OCI-LY7 (cell line): ENCODE data around the gene NDOR1. TPM values are rescaled to one million over a fixed set of nuclear protein-coding genes. Genes with fewer than 3 reads are reported as not detected.
"Not testable (repeated sequence)": the region's sequence is repeated elsewhere in the genome, so short reads cannot be mapped to it uniquely, and the experiment has no call there.

Source experiments
- BruUV-seq: library from RNA; stranded (reverse); fragments of 400-500 nt; replicated peaks from 2 replicates; lab custom pipeline; 2021; lab: Mats Ljungman, UMichigan
- CTCF ChIA-PET: fragments of 300-600 bp; sonication (Branson Sonifier 250); formaldehyde crosslinking; loops from one replicate; lab custom pipeline; 2022; ENCODE audit warnings: antibody characterized with exemption; ENCODE audit not compliant: unreplicated experiment; lab: Charles Lee
- POLR2A ChIA-PET: fragments of 300-600 bp; sonication (Branson Sonifier 250); formaldehyde crosslinking; loops from one replicate; lab custom pipeline; 2022; ENCODE audit warnings: antibody characterized with exemption; lab: Charles Lee
- DNase-seq: peaks from one replicate; pipeline ENCODE4 v3.0.0-alpha.2; 2015; ENCODE audit warnings: low spot score
- H2AFZ ChIP-seq: fragments of 200-600 bp; sonication (generic), shearing (Covaris generic); 2 replicates; pipeline ENCODE4 v1.6.1; 2014; ENCODE audit warnings: mild to moderate bottlenecking, antibody characterized with exemption, low read length, moderate library complexity
- H3K27ac ChIP-seq: fragments of 200-600 bp; sonication (generic); 2 replicates; pipeline ENCODE4 v1.5.1; 2014; ENCODE audit warnings: mixed run types, low read depth, mild to moderate bottlenecking, moderate library complexity, low read length, inconsistent platforms; ENCODE audit not compliant: poor library complexity, severe bottlenecking
- H3K36me3 ChIP-seq: fragments of 200-600 bp; sonication (generic); 2 replicates; pipeline ENCODE4 v1.6.1; 2014; ENCODE audit warnings: mild to moderate bottlenecking, antibody characterized with exemption, low read length, moderate library complexity, mixed read lengths; ENCODE audit not compliant: insufficient read depth
- H3K4me1 ChIP-seq: fragments of 200-600 bp; sonication (generic); 2 replicates; pipeline ENCODE4 v1.5.1; 2014; ENCODE audit warnings: mild to moderate bottlenecking, low read length; ENCODE audit not compliant: insufficient read depth, poor library complexity, severe bottlenecking
- H3K4me2 ChIP-seq: fragments of 200-600 bp; sonication (generic); 2 replicates; pipeline ENCODE4 v1.6.1; 2014; ENCODE audit warnings: mild to moderate bottlenecking, low read length
- H3K4me3 ChIP-seq: fragments of 200-600 bp; sonication (generic); 2 replicates; pipeline ENCODE4 v1.5.1; 2014; ENCODE audit warnings: mild to moderate bottlenecking, low read depth, low read length; ENCODE audit not compliant: poor library complexity, severe bottlenecking
- H3K79me2 ChIP-seq: fragments of 200-600 bp; sonication (generic); 2 replicates; pipeline ENCODE4 v1.6.1; 2016; ENCODE audit warnings: low read depth, mild to moderate bottlenecking, low read length, moderate library complexity, mixed read lengths; ENCODE audit not compliant: insufficient read depth
- H3K9me2 ChIP-seq: fragments of 200-600 bp; sonication (generic); 2 replicates; pipeline ENCODE4 v1.6.1; 2016; ENCODE audit warnings: mild to moderate bottlenecking, low read length, mixed read lengths; ENCODE audit not compliant: insufficient read depth
- H3K9me3 ChIP-seq: fragments of 200-600 bp; sonication (generic); 2 replicates; pipeline ENCODE4 v1.6.1; 2014; ENCODE audit warnings: mild to moderate bottlenecking, mixed run types, low read length, mixed read lengths
- H4K20me1 ChIP-seq: fragments of 200-600 bp; sonication (generic); 2 replicates; pipeline ENCODE4 v1.6.1; 2014; ENCODE audit warnings: mild to moderate bottlenecking, antibody characterized with exemption, low read length, moderate library complexity, mixed read lengths; ENCODE audit not compliant: insufficient read depth
- EZH2phosphoT487 ChIP-seq: fragments of 200-600 bp; sonication (generic); IDR thresholded peaks from 2 replicates; pipeline ENCODE4 v1.6.1; 2018; ENCODE audit warnings: low read depth, borderline replicate concordance, mild to moderate bottlenecking, mixed run types, antibody characterized with exemption, low read length, moderate library complexity, mixed read lengths
- intact Hi-C: fragments of 100-400 bp; cut with micrococcal nuclease; formaldehyde crosslinking; loops from one replicate; pipeline ENCODE4 v1.10.0; 2022; ENCODE audit not compliant: unreplicated experiment
- total RNA-seq, 2 experiments: library from RNA; depleted of rRNA in 1 of 2; stranded (reverse); fragments of >200 nt in 1 of 2; shearing (Covaris generic) in 1 of 2; gene quantifications; 2 replicates each; pipeline ENCODE4 v1.2.3, GENCODE V29; 2014 to 2022
- TF ChIP-seq, protein P1 (sequence below): fragments of 200-600 bp; sonication (generic); conservative IDR thresholded peaks from 2 replicates; pipeline ENCODE4 v1.5.1; 2014; ENCODE audit warnings: mild to moderate bottlenecking, antibody characterized with exemption, low read length, moderate library complexity, mixed read lengths

The NDOR1 gene
- total RNA-seq, 2 experiments from 2014 or later = 30.4 to 61.9 TPM

DNA sequence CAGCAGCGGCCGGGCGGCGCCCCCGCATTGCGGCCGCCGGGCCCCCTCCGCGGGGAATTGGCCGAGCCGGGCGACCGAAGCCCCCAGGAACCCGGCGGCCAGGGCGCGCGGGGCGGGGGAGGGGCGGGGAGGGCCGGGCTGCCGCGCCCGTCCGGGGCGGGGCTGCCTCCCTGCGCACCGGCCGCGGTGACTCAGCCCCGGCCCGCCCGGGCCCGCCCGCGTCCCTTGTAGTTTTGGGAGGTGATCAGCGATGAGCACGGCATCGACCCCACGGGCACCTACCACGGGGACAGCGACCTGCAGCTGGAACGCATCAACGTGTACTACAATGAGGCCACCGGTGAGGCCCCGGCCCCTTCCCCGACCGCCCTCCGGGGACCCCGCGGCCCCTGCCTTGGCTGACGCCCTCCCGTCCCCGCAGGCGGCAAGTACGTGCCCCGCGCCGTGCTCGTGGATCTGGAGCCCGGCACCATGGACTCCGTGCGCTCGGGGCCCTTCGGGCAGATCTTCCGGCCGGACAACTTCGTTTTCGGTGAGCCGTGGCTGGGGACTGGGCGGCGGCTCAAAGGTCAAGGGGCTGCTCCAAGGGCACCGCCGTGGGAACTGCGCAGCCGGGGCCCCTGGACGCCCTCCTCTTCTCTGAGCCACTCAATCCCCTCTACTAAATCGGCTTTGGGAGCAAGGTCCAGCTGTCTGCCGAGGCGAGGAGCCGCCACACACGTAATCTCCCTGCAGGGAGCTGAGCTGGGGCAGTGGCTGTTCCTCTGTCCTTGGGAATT, 36.2 kb downstream of the NDOR1 start:
- peak; percentile 55 for DNase-seq
- H2AFZ ChIP-seq = no peak overlapping the region
- H3K36me3 ChIP-seq = peaks cover 28% of the 10 kb centered on the region
- H3K4me2 ChIP-seq = peak overlapping the region; percentile 99
- H3K4me1 ChIP-seq = peaks cover 54% of the 10 kb centered on the region
- TF ChIP-seq, protein P1, sequence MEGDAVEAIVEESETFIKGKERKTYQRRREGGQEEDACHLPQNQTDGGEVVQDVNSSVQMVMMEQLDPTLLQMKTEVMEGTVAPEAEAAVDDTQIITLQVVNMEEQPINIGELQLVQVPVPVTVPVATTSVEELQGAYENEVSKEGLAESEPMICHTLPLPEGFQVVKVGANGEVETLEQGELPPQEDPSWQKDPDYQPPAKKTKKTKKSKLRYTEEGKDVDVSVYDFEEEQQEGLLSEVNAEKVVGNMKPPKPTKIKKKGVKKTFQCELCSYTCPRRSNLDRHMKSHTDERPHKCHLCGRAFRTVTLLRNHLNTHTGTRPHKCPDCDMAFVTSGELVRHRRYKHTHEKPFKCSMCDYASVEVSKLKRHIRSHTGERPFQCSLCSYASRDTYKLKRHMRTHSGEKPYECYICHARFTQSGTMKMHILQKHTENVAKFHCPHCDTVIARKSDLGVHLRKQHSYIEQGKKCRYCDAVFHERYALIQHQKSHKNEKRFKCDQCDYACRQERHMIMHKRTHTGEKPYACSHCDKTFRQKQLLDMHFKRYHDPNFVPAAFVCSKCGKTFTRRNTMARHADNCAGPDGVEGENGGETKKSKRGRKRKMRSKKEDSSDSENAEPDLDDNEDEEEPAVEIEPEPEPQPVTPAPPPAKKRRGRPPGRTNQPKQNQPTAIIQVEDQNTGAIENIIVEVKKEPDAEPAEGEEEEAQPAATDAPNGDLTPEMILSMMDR = no peak
- TF ChIP-seq EZH2phosphoT487 = no peak
- H4K20me1 ChIP-seq = peaks cover 14% of the 10 kb centered on the region
- CTCF ChIA-PET = interaction anchor here (1.0 kb wide), 1 partner anchor 105 kb away, joined by 3 read pairs; no protein-coding TSS in a partner anchor
- no TSS peak for BruUV-seq
- H3K4me3 ChIP-seq = peak overlapping the region; percentile 98
- no peaks in the 10 kb centered on the region for H3K9me2 ChIP-seq
- peaks cover 34% of the 10 kb centered on the region for H3K79me2 ChIP-seq
- no peaks in the 10 kb centered on the region for H3K9me3 ChIP-seq
- intact Hi-C loops = loop anchor here (1.0 to 2.0 kb wide), 2 partner anchors 14 to 35 kb away; partner anchors contain the start of genes NELFB and TOR4A
- POLR2A ChIA-PET = interaction anchor here (1.0 to 3.3 kb wide), 6 partner anchors 12 to 174 kb away, joined by 3 to 26 read pairs (median 3); partner anchors contain the start of genes NELFB and SAPCD2
- H3K27ac ChIP-seq = peak overlapping the region; percentile 44

DNA sequence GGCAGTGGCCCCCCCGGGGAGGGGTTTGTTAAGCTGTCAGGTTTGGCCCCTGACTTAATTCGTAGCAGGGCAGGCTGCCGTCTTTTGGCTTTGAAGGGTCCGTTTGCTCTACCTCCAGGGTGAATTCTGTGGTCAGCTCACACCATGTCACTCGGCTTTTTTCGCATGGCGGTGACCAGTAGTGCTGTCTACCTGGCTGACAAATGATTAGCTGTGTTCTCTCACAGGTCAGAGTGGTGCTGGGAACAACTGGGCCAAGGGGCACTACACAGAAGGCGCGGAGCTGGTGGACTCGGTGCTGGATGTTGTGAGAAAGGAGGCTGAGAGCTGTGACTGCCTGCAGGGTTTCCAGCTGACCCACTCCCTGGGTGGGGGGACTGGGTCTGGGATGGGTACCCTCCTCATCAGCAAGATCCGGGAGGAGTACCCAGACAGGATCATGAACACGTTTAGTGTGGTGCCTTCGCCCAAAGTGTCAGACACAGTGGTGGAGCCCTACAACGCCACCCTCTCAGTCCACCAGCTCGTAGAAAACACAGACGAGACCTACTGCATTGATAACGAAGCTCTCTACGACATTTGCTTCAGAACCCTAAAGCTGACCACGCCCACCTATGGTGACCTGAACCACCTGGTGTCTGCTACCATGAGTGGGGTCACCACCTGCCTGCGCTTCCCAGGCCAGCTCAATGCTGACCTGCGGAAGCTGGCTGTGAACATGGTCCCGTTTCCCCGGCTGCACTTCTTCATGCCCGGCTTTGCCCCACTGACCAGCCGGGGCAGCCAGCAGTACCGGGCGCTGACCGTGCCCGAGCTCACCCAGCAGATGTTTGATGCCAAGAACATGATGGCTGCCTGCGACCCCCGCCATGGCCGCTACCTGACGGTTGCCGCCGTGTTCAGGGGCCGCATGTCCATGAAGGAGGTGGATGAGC, 37.0 kb downstream of the NDOR1 start:
- TF ChIP-seq, protein P1 = no peak
- no peak for TF ChIP-seq EZH2phosphoT487
- ChIA-PET CTCF (no interaction called here), POLR2A (interaction anchor here (1.5 kb wide), 1 partner anchor 11 kb away, joined by 7 read pairs; no protein-coding TSS in a partner anchor)
- H3K4me2 ChIP-seq = peak overlapping the region; percentile 99
- H3K4me1 ChIP-seq = peaks cover 51% of the 10 kb centered on the region
- intact Hi-C loops = no loop called here
- H3K9me2 ChIP-seq = no peaks in the 10 kb centered on the region
- no peaks in the 10 kb centered on the region for H3K9me3 ChIP-seq
- H3K36me3 ChIP-seq = peaks cover 28% of the 10 kb centered on the region
- H3K27ac ChIP-seq = peak overlapping the region; percentile 39
- H2AFZ ChIP-seq = no peak overlapping the region
- H4K20me1 ChIP-seq = peaks cover 14% of the 10 kb centered on the region
- peaks cover 34% of the 10 kb centered on the region for H3K79me2 ChIP-seq
- BruUV-seq = no TSS peak
- H3K4me3 ChIP-seq = peak overlapping the region; percentile 98
- DNase-seq = no peak

DNA sequence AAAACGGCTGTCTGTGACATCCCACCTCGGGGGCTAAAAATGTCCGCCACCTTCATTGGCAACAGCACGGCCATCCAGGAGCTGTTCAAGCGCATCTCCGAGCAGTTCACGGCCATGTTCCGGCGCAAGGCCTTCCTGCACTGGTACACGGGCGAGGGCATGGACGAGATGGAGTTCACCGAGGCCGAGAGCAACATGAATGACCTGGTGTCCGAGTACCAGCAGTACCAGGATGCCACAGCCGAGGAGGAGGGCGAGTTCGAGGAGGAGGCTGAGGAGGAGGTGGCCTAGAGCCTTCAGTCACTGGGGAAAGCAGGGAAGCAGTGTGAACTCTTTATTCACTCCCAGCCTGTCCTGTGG, 37.7 kb downstream of the NDOR1 start:
- Histone ChIP-seq H3K4me1 (peaks cover 45% of the 10 kb centered on the region), H3K36me3 (peaks cover 28% of the 10 kb centered on the region)
- TSS peak; percentile 95 for BruUV-seq

More for the DNA sequence above, 37.7 kb downstream of the NDOR1 start:
- H3K9me2 ChIP-seq, CTCF ChIA-PET, intact Hi-C loops, H2AFZ ChIP-seq, H3K9me3 ChIP-seq, H3K27ac ChIP-seq, DNase-seq, H3K4me3 ChIP-seq: not testable (repeated sequence)
- peaks cover 14% of the 10 kb centered on the region for H4K20me1 ChIP-seq
- POLR2A ChIA-PET = interaction anchor here (1.5 kb wide), 1 partner anchor 11 kb away, joined by 7 read pairs; no protein-coding TSS in a partner anchor
- peak overlapping the region; percentile 99 for H3K4me2 ChIP-seq
- H3K79me2 ChIP-seq = peaks cover 33% of the 10 kb centered on the region
